ENCODE results near the gene PAGR1.

- TF ChIP-seq POLR2AphosphoS5 (IDR thresholded peaks at IDR 0.05; ENCODE audit: low read depth, low read length), result no peak
- TF ChIP-seq REST (IDR thresholded peaks at IDR 0.05; ENCODE audit: insufficient read depth in 1 of 2, low read depth in 2 of 2, low read length in 2 of 2), result no peak
- TF ChIP-seq SIN3A (IDR thresholded peaks at IDR 0.05; ENCODE audit: borderline replicate concordance, insufficient read depth, low read length), result no peak
- TF ChIP-seq TAF1 (IDR thresholded peaks at IDR 0.05; ENCODE audit: borderline replicate concordance, insufficient read depth, low read length), result no peak
These were observed 18.1 kb downstream of the PAGR1 start for GRCh38 chr16:29834079-29834478.

All from PFSK-1 (cell line).